Measurements from ENCODE around the gene GTPBP1. TPM values are rescaled to one million over a fixed set of nuclear protein-coding genes. Genes with fewer than 3 reads are reported as not detected.

Gene GTPBP1
- total and polyA plus RNA-seq, 2 of the 13 experiments (the other 11 are each of a cell fraction or from before 2014, with no cell fraction given): 22.3 to 27.0 TPM

GRCh38 chr22:38750104-38750503 is 44.4 kb downstream of the GTPBP1 start:
- in situ Hi-C loops (cut with HindIII; ENCODE audit: extremely low pct_ligation_motif_present, low pct_unique_long_range_greater_than_20kb) (no loop called here), intact Hi-C loops (cut with micrococcal nuclease; ENCODE audit: unreplicated experiment) (no loop called here)
- Histone ChIP-seq H3K27me3 (ENCODE audit: control insufficient read depth in 1 of 2, insufficient read depth in 2 of 2, low read length in 2 of 2) (no peaks in the 10 kb centered on the region), H4K20me1 (ENCODE audit: insufficient read depth, low read length) (no peaks in the 10 kb centered on the region), H3K9ac (ENCODE audit: insufficient read depth, low read depth, low read length) (no peak overlapping the region), H3K36me3 (replicated peaks in 1 of 2; ENCODE audit: control insufficient read depth in 1 of 2, insufficient read depth in 2 of 2, low read length in 2 of 2) (peaks cover 32 to 58% of the 10 kb centered on the region in 2 experiments), H3K27ac (ENCODE audit: extremely low read length, insufficient read depth, low read length) (no peak overlapping the region), H3K9me3 (ENCODE audit: low read length) (no peaks in the 10 kb centered on the region), H3K4me1 (ENCODE audit: insufficient read depth, low read length) (peaks cover 53% of the 10 kb centered on the region), H2AFZ (ENCODE audit: low read length) (no peak overlapping the region), H3K79me2 (ENCODE audit: insufficient read depth, low read length) (peaks cover 3% of the 10 kb centered on the region), H3K4me3 (replicated peaks in 1 of 3; ENCODE audit: insufficient read depth in 1 of 3, low read depth in 2 of 3, low read length in 3 of 3) (no peak overlapping the region), H3K4me2 (ENCODE audit: low read depth, low read length) (no peak overlapping the region)
- ATAC-seq (no peak), FAIRE-seq (no peak), DNase-seq (ENCODE audit: low spot score) (no peak)
- ChIA-PET POLR2A (no interaction called here), CTCF (ENCODE audit: low intra/inter-chr PET ratio, low total read pairs) (no interaction called here)
- WGBS (ENCODE audit: low lambda C conversion rate): 95% methylated on average over 14 of the region's 14 CpGs
- BruUV-seq (replicated peaks): no TSS peak
- no peak for TF ChIP-seq ZNF503 (CRISPR knock-in tag; IDR thresholded peaks at IDR 0.05)
- TF ChIP-seq ZBTB39 (CRISPR knock-in tag; IDR thresholded peaks at IDR 0.05): no peak
- no peak for TF ChIP-seq PLRG1 (conservative IDR thresholded peaks at IDR 0.05)
- TF ChIP-seq PBX3 (CRISPR knock-in tag; IDR thresholded peaks at IDR 0.05; ENCODE audit: borderline replicate concordance): no peak
- no peak for TF ChIP-seq ZNF687 (CRISPR knock-in tag; IDR thresholded peaks at IDR 0.05)
- no peak for TF ChIP-seq ZFP91 (CRISPR knock-in tag; IDR thresholded peaks at IDR 0.05; ENCODE audit: borderline replicate concordance)
- no peak for TF ChIP-seq ZNF232 (CRISPR knock-in tag; IDR thresholded peaks at IDR 0.05; ENCODE audit: borderline replicate concordance)
- no peak for TF ChIP-seq ZNF782 (CRISPR knock-in tag; IDR thresholded peaks at IDR 0.05; ENCODE audit: borderline replicate concordance)
- no peak for TF ChIP-seq ZNF205 (CRISPR knock-in tag; IDR thresholded peaks at IDR 0.05)
- TF ChIP-seq ZNF607 (CRISPR knock-in tag; IDR thresholded peaks at IDR 0.05; ENCODE audit: borderline replicate concordance): no peak
- TF ChIP-seq, protein P1, sequence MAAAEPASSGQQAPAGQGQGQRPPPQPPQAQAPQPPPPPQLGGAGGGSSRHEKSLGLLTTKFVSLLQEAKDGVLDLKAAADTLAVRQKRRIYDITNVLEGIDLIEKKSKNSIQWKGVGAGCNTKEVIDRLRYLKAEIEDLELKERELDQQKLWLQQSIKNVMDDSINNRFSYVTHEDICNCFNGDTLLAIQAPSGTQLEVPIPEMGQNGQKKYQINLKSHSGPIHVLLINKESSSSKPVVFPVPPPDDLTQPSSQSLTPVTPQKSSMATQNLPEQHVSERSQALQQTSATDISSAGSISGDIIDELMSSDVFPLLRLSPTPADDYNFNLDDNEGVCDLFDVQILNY (CRISPR knock-in tag; conservative IDR thresholded peaks at IDR 0.05): no peak
- no peak for TF ChIP-seq FOXC1 (CRISPR knock-in tag; IDR thresholded peaks at IDR 0.05; ENCODE audit: borderline replicate concordance)
- no peak for TF ChIP-seq ZNF124 (CRISPR knock-in tag; IDR thresholded peaks at IDR 0.05)
